ENCODE results near the gene ARHGAP27.

ARHGAP27 gene

GRCh38 chr17:45376171-45377005, 56.3 kb downstream of the ARHGAP27 start:
- Histone ChIP-seq H3K27me3 (ENCODE audit: insufficient read depth, low read length) (no peaks in the 10 kb centered on the region), H3K4me3 (ENCODE audit: low read length) (no peak overlapping the region), H3K4me1 (ENCODE audit: insufficient read depth, low read length) (peaks cover 27% of the 10 kb centered on the region), H3K27ac (ENCODE audit: low read depth, low read length) (no peak overlapping the region; the same call in 1 of the 2 replicates), H3K36me3 (ENCODE audit: insufficient read depth, low read length) (no peaks in the 10 kb centered on the region), H3K9me3 (ENCODE audit: insufficient read depth, low read depth, low read length) (no peaks in the 10 kb centered on the region), H3K9ac (ENCODE audit: low read depth, low read length) (no peak overlapping the region)
- 66% methylated on average over 9 of the region's 9 CpGs for WGBS

GRCh38 chr17:45374501-45374900, 58.2 kb downstream of the ARHGAP27 start:
- Histone ChIP-seq H3K9me3 (ENCODE audit: insufficient read depth, low read depth, low read length) (no peaks in the 10 kb centered on the region), H3K9ac (ENCODE audit: low read depth, low read length) (no peak overlapping the region), H3K4me1 (ENCODE audit: insufficient read depth, low read length) (peaks cover 34% of the 10 kb centered on the region), H3K36me3 (ENCODE audit: insufficient read depth, low read length) (no peaks in the 10 kb centered on the region), H3K27me3 (ENCODE audit: insufficient read depth, low read length) (no peaks in the 10 kb centered on the region), H3K27ac (ENCODE audit: low read depth, low read length) (no peak overlapping the region), H3K4me3 (ENCODE audit: low read length) (no peak overlapping the region)
- 85% methylated on average over 6 of the region's 6 CpGs for WGBS

- H3K4me3 ChIP-seq (ENCODE audit: low read length) = peak overlapping the region; percentile 37; the same call in 1 of the 2 replicates
- no peaks in the 10 kb centered on the region for H3K27me3 ChIP-seq (ENCODE audit: insufficient read depth, low read length)
- H3K36me3 ChIP-seq (ENCODE audit: insufficient read depth, low read length) = no peaks in the 10 kb centered on the region
- peak overlapping the region; percentile 100 for H3K27ac ChIP-seq (ENCODE audit: low read depth, low read length)
- WGBS = 79% methylated on average over 8 of the region's 8 CpGs
- peaks cover 34% of the 10 kb centered on the region for H3K4me1 ChIP-seq (ENCODE audit: insufficient read depth, low read length)
- peak overlapping the region; percentile 88 for H3K9ac ChIP-seq (ENCODE audit: low read depth, low read length)
- no peaks in the 10 kb centered on the region for H3K9me3 ChIP-seq (ENCODE audit: insufficient read depth, low read depth, low read length)
Measured at GRCh38 chr17:45372325-45372869, 60.3 kb downstream of the ARHGAP27 start.

- WGBS = 9% methylated on average over 52 of the region's 55 CpGs
- Histone ChIP-seq H3K9me3 (ENCODE audit: insufficient read depth, low read depth, low read length) (no peaks in the 10 kb centered on the region), H3K4me1 (ENCODE audit: insufficient read depth, low read length) (peaks cover 34% of the 10 kb centered on the region), H3K36me3 (ENCODE audit: insufficient read depth, low read length) (no peaks in the 10 kb centered on the region), H3K27ac (ENCODE audit: low read depth, low read length) (peak overlapping the region; percentile 100), H3K9ac (ENCODE audit: low read depth, low read length) (peak overlapping the region; percentile 88), H3K27me3 (ENCODE audit: insufficient read depth, low read length) (no peaks in the 10 kb centered on the region), H3K4me3 (ENCODE audit: low read length) (peak overlapping the region; percentile 37)
Measured at GRCh38 chr17:45371414-45372324, 61.0 kb downstream of the ARHGAP27 start.

GRCh38 chr17:45370949-45371413, 61.7 kb downstream of the ARHGAP27 start:
- WGBS = 79% methylated on average over 8 of the region's 8 CpGs
- H3K4me1 ChIP-seq (ENCODE audit: insufficient read depth, low read length) = peaks cover 29% of the 10 kb centered on the region
- peak overlapping the region; percentile 38; the same call in 1 of the 2 replicates for H3K9ac ChIP-seq (ENCODE audit: low read depth, low read length)
- H3K4me3 ChIP-seq (ENCODE audit: low read length) = no peak overlapping the region
- H3K27me3 ChIP-seq (ENCODE audit: insufficient read depth, low read length) = no peaks in the 10 kb centered on the region
- peak overlapping the region; percentile 100 for H3K27ac ChIP-seq (ENCODE audit: low read depth, low read length)
- H3K9me3 ChIP-seq (ENCODE audit: insufficient read depth, low read depth, low read length) = no peaks in the 10 kb centered on the region
- no peaks in the 10 kb centered on the region for H3K36me3 ChIP-seq (ENCODE audit: insufficient read depth, low read length)

- 100% methylated on average over 1 of the region's 1 CpG for WGBS
- Histone ChIP-seq H3K4me1 (ENCODE audit: insufficient read depth, low read length) (peaks cover 32% of the 10 kb centered on the region), H3K27ac (ENCODE audit: low read depth, low read length) (no peak overlapping the region), H3K4me3 (ENCODE audit: low read length) (no peak overlapping the region), H3K27me3 (ENCODE audit: insufficient read depth, low read length) (no peaks in the 10 kb centered on the region), H3K9ac (ENCODE audit: low read depth, low read length) (no peak overlapping the region), H3K9me3 (ENCODE audit: insufficient read depth, low read depth, low read length) (no peaks in the 10 kb centered on the region), H3K36me3 (ENCODE audit: insufficient read depth, low read length) (no peaks in the 10 kb centered on the region)
Measured at GRCh38 chr17:45369421-45369820, 63.2 kb downstream of the ARHGAP27 start.

- Histone ChIP-seq H3K9ac (ENCODE audit: low read depth, low read length) (no peak overlapping the region), H3K9me3 (ENCODE audit: insufficient read depth, low read depth, low read length) (no peaks in the 10 kb centered on the region), H3K4me3 (ENCODE audit: low read length) (no peak overlapping the region), H3K27ac (ENCODE audit: low read depth, low read length) (no peak overlapping the region), H3K4me1 (ENCODE audit: insufficient read depth, low read length) (peaks cover 33% of the 10 kb centered on the region), H3K27me3 (ENCODE audit: insufficient read depth, low read length) (no peaks in the 10 kb centered on the region), H3K36me3 (ENCODE audit: insufficient read depth, low read length) (no peaks in the 10 kb centered on the region)
Measured at GRCh38 chr17:45368651-45369050, 64.0 kb downstream of the ARHGAP27 start.

GRCh38 chr17:45367216-45367615, 65.5 kb downstream of the ARHGAP27 start:
- no peak overlapping the region for H3K27ac ChIP-seq (ENCODE audit: low read depth, low read length)
- H3K36me3 ChIP-seq (ENCODE audit: insufficient read depth, low read length) = no peaks in the 10 kb centered on the region
- H3K4me1 ChIP-seq (ENCODE audit: insufficient read depth, low read length) = peaks cover 21% of the 10 kb centered on the region
- H3K4me3 ChIP-seq (ENCODE audit: low read length) = no peak overlapping the region
- no peak overlapping the region for H3K9ac ChIP-seq (ENCODE audit: low read depth, low read length)
- H3K9me3 ChIP-seq (ENCODE audit: insufficient read depth, low read depth, low read length) = no peaks in the 10 kb centered on the region
- H3K27me3 ChIP-seq (ENCODE audit: insufficient read depth, low read length) = no peaks in the 10 kb centered on the region
- WGBS = 91% methylated on average over 7 of the region's 7 CpGs

- Histone ChIP-seq H3K9ac (ENCODE audit: low read depth, low read length) (no peak overlapping the region), H3K27ac (ENCODE audit: low read depth, low read length) (no peak overlapping the region), H3K27me3 (ENCODE audit: insufficient read depth, low read length) (no peaks in the 10 kb centered on the region), H3K4me1 (ENCODE audit: insufficient read depth, low read length) (peaks cover 17% of the 10 kb centered on the region), H3K4me3 (ENCODE audit: low read length) (no peak overlapping the region), H3K9me3 (ENCODE audit: insufficient read depth, low read depth, low read length) (no peaks in the 10 kb centered on the region), H3K36me3 (ENCODE audit: insufficient read depth, low read length) (no peaks in the 10 kb centered on the region)
- 89% methylated on average over 6 of the region's 6 CpGs for WGBS
Measured at GRCh38 chr17:45366691-45367090, 66.0 kb downstream of the ARHGAP27 start.

GRCh38 chr17:45366049-45366448, 66.6 kb downstream of the ARHGAP27 start:
- WGBS = 95% methylated on average over 3 of the region's 3 CpGs
- Histone ChIP-seq H3K27ac (ENCODE audit: low read depth, low read length) (no peak overlapping the region), H3K9ac (ENCODE audit: low read depth, low read length) (no peak overlapping the region), H3K4me1 (ENCODE audit: insufficient read depth, low read length) (peaks cover 12% of the 10 kb centered on the region), H3K4me3 (ENCODE audit: low read length) (no peak overlapping the region), H3K27me3 (ENCODE audit: insufficient read depth, low read length) (no peaks in the 10 kb centered on the region), H3K9me3 (ENCODE audit: insufficient read depth, low read depth, low read length) (no peaks in the 10 kb centered on the region), H3K36me3 (ENCODE audit: insufficient read depth, low read length) (no peaks in the 10 kb centered on the region)

All from HUES64 (cell line).